H9 (cell line): ENCODE data around the gene NEMP2. TPM values are rescaled to one million over a fixed set of nuclear protein-coding genes. Genes with fewer than 3 reads are reported as not detected.
"Not testable (repeated sequence)": the region's sequence is repeated elsewhere in the genome, so short reads cannot be mapped to it uniquely, and the experiment has no call there.

Experiments used
- DNase-seq: peaks from one replicate; pipeline ENCODE4 v3.0.0-alpha.2; 2017
- H2AFZ ChIP-seq: one replicate; pipeline ENCODE4 v1.6.1; 2013; ENCODE audit warnings: mild to moderate bottlenecking, low read length, control low read depth, moderate library complexity
- H2AK5ac ChIP-seq: 2 replicates; pipeline ENCODE4 v1.6.1; 2013; ENCODE audit warnings: low read length, control low read depth, mixed read lengths; ENCODE audit not compliant: insufficient read length
- H2BK120ac ChIP-seq: one replicate; pipeline ENCODE4 v1.6.1; 2013; ENCODE audit warnings: low read depth, mild to moderate bottlenecking, low read length, control low read depth, inconsistent platforms; ENCODE audit not compliant: poor library complexity, severe bottlenecking
- H2BK12ac ChIP-seq: 2 replicates; pipeline ENCODE4 v1.6.1; 2013; ENCODE audit warnings: low read length, control low read depth, mixed read lengths, low read depth; ENCODE audit not compliant: insufficient read length
- H2BK15ac ChIP-seq: 2 replicates; pipeline ENCODE4 v1.6.1; 2013; ENCODE audit warnings: low read depth, low read length, control low read depth
- H2BK20ac ChIP-seq: one replicate; pipeline ENCODE4 v1.6.1; 2013; ENCODE audit warnings: low read depth, mild to moderate bottlenecking, low read length, control low read depth, inconsistent platforms; ENCODE audit not compliant: poor library complexity, severe bottlenecking
- H2BK5ac ChIP-seq: 2 replicates; pipeline ENCODE4 v1.6.1; 2013; ENCODE audit warnings: low read length, control low read depth, mixed read lengths; ENCODE audit not compliant: insufficient read length
- H3K14ac ChIP-seq: 2 replicates; pipeline ENCODE4 v1.6.1; 2013; ENCODE audit warnings: low read length, control low read depth; ENCODE audit not compliant: insufficient read depth
- H3K18ac ChIP-seq: 2 replicates; pipeline ENCODE4 v1.6.1; 2013; ENCODE audit warnings: low read depth, mild to moderate bottlenecking, mixed read lengths, low read length, control low read depth; ENCODE audit not compliant: insufficient read length
- H3K23ac ChIP-seq: 2 replicates; pipeline ENCODE4 v1.6.1; 2013; ENCODE audit warnings: low read length, control low read depth, mixed read lengths, low read depth; ENCODE audit not compliant: insufficient read length
- H3K23me2 ChIP-seq: 2 replicates; pipeline ENCODE4 v1.6.1; 2013; ENCODE audit warnings: low read depth, mild to moderate bottlenecking, mixed read lengths, low read length, control low read depth; ENCODE audit not compliant: insufficient read length, poor library complexity, severe bottlenecking
- H3K27ac ChIP-seq: 2 replicates; pipeline ENCODE4 v1.5.1; 2013; ENCODE audit warnings: low read length, control low read depth, mixed read lengths, low read depth; ENCODE audit not compliant: insufficient read length
- H3K27me3 ChIP-seq: 2 replicates; pipeline ENCODE4 v1.6.1; 2013; ENCODE audit warnings: low read length, control low read depth, inconsistent platforms; ENCODE audit not compliant: insufficient read depth
- H3K4ac ChIP-seq: 2 replicates; pipeline ENCODE4 v1.6.1; 2013; ENCODE audit warnings: low read depth, mild to moderate bottlenecking, control low read depth, inconsistent platforms, low read length, moderate library complexity
- H3K4me1 ChIP-seq: 2 replicates; pipeline ENCODE4 v1.6.1; 2013; ENCODE audit warnings: low read length, control low read depth, inconsistent platforms; ENCODE audit not compliant: insufficient read depth
- H3K4me2 ChIP-seq: 2 replicates; pipeline ENCODE4 v1.6.1; 2013; ENCODE audit warnings: low read length, control low read depth, mixed read lengths; ENCODE audit not compliant: insufficient read length, insufficient read depth
- H3K56ac ChIP-seq: 2 replicates; pipeline ENCODE4 v1.6.1; 2013; ENCODE audit warnings: low read depth, mild to moderate bottlenecking, mixed read lengths, low read length, control low read depth; ENCODE audit not compliant: insufficient read length
- H3K79me1 ChIP-seq: 2 replicates; pipeline ENCODE4 v1.6.1; 2013; ENCODE audit warnings: low read depth, mild to moderate bottlenecking, moderate library complexity, low read length, control low read depth, inconsistent platforms; ENCODE audit not compliant: insufficient read depth, poor library complexity, severe bottlenecking
- H3K79me2 ChIP-seq: 2 replicates; pipeline ENCODE4 v1.6.1; 2013; ENCODE audit warnings: low read length, control low read depth, inconsistent platforms; ENCODE audit not compliant: insufficient read depth
- H3K9ac ChIP-seq: 2 replicates; pipeline ENCODE4 v1.6.1; 2013; ENCODE audit warnings: low read length, control low read depth, mixed read lengths; ENCODE audit not compliant: insufficient read length; ENCODE audit errors: extremely low read depth
- H3K9me3 ChIP-seq: one replicate; pipeline ENCODE4 v1.6.1; 2013; ENCODE audit warnings: low read depth, low read length, inconsistent platforms; ENCODE audit not compliant: control insufficient read depth
- H3T11ph ChIP-seq: one replicate; pipeline ENCODE4 v1.6.1; 2013; ENCODE audit warnings: mild to moderate bottlenecking, low read length, control low read depth, inconsistent platforms
- H4K20me1 ChIP-seq: one replicate; pipeline ENCODE4 v1.6.1; 2013; ENCODE audit not compliant: control insufficient read depth, insufficient read length, insufficient read depth
- H4K5ac ChIP-seq: 2 replicates; pipeline ENCODE4 v1.6.1; 2013; ENCODE audit warnings: low read depth, mild to moderate bottlenecking, mixed read lengths, low read length, control low read depth; ENCODE audit not compliant: insufficient read length
- H4K8ac ChIP-seq: replicated peaks from 2 replicates; pipeline ENCODE4 v1.6.1; 2013; ENCODE audit warnings: low read length, control low read depth, mixed read lengths, low read depth; ENCODE audit not compliant: insufficient read length
- H4K91ac ChIP-seq: 2 replicates; pipeline ENCODE4 v1.6.1; 2013; ENCODE audit warnings: low read depth, mild to moderate bottlenecking, moderate library complexity, mixed read lengths, low read length, control low read depth; ENCODE audit not compliant: insufficient read length
- H3K27ac Mint-ChIP-seq, 3 experiments: 2 replicates in 2 of 3; 3 replicates in 1 of 3; pipeline ENCODE4 v1.8.0; 2020 to 2021; ENCODE audit warnings: mixed read lengths in 3 of 3, mild to moderate bottlenecking in 1 of 3, moderate library complexity in 1 of 3
- H3K27me3 Mint-ChIP-seq: 2 replicates; pipeline ENCODE4 v1.8.0; 2021; ENCODE audit warnings: low read depth, mild to moderate bottlenecking, moderate library complexity, mixed read lengths
- H3K36me3 Mint-ChIP-seq, 3 experiments: 2 replicates in 2 of 3; 3 replicates in 1 of 3; pipeline ENCODE4 v1.8.0; 2020 to 2021; ENCODE audit warnings: low read depth in 3 of 3, mixed read lengths in 3 of 3; ENCODE audit not compliant: insufficient read depth in 1 of 3
- H3K4me1 Mint-ChIP-seq, 2 experiments: 2 replicates each; pipeline ENCODE4 v1.8.0; 2020; ENCODE audit warnings: mixed read lengths in 2 of 2
- H3K4me3 Mint-ChIP-seq, 2 experiments: 2 replicates in 1 of 2; 3 replicates in 1 of 2; pipeline ENCODE4 v1.8.0; 2020 to 2021; ENCODE audit warnings: mild to moderate bottlenecking in 2 of 2, mixed read lengths in 2 of 2, moderate library complexity in 1 of 2
- H3K9me3 Mint-ChIP-seq, 2 experiments: 2 replicates in 1 of 2; 3 replicates in 1 of 2; pipeline ENCODE4 v1.8.0; 2020; ENCODE audit warnings: mild to moderate bottlenecking in 2 of 2, mixed read lengths in 2 of 2, moderate library complexity in 1 of 2
- CTCF ChIP-seq: fragments of 200-600 bp; sonication (generic); conservative IDR thresholded peaks from 3 replicates; pipeline ENCODE4 v1.8.0; 2021; ENCODE audit warnings: antibody characterized with exemption, mild to moderate bottlenecking
- WGBS: extraction: QIAGEN DNeasy Blood & Tissue Kit; methylation state at CpG from one replicate; pipeline ENCODE4 v1.1.7; 2013; ENCODE audit warnings: missing lambda C conversion rate, low lambda C conversion rate, mixed read lengths; ENCODE audit not compliant: insufficient read length; ENCODE audit errors: extremely low coverage; 5-methylcytosine and 5-hydroxymethylcytosine counted together
- total RNA-seq: library from RNA; stranded (reverse); gene quantifications from 2 replicates; pipeline ENCODE4 v1.2.1, GENCODE V29; 2021

The NEMP2 gene
- total RNA-seq, 1 experiment from 2014 or later = 5.3 TPM

GRCh38 chr2:190497428-190497827 lies 37.1 kb downstream of the NEMP2 start:
- Mint-ChIP-seq H3K4me3 (no peak overlapping the region), H3K27ac (no peak overlapping the region; a peak in 1 of 7 replicates), H3K36me3 (peaks cover 0 to 5% (median 0%) of the 10 kb centered on the region in 3 experiments; a peak in 3 of 7 replicates), H3K27me3 (no peaks in the 10 kb centered on the region), H3K4me1 (peaks cover 8 to 12% of the 10 kb centered on the region in 2 experiments), H3K9me3 (peaks cover 0 to 6% of the 10 kb centered on the region in 2 experiments; a peak in 3 of 5 replicates)
- Histone ChIP-seq H3K79me2 (no peaks in the 10 kb centered on the region), H3K14ac (no peak overlapping the region), H2BK120ac (no peak overlapping the region), H3K23ac (no peak overlapping the region), H4K5ac (no peak overlapping the region), H3K4ac (no peak overlapping the region), H3K4me2 (no peak overlapping the region), H3K9ac (no peak overlapping the region), H3K4me1 (peaks cover 2% of the 10 kb centered on the region; the same call in 1 of the 2 replicates), H3T11ph (no peak overlapping the region), H3K27ac (no peak overlapping the region), H3K23me2 (no peaks in the 10 kb centered on the region), H3K27me3 (no peaks in the 10 kb centered on the region), H2BK12ac (no peak overlapping the region), H4K8ac (no peak overlapping the region), H3K18ac (no peak overlapping the region), H2AFZ (no peak overlapping the region), H4K91ac (no peak overlapping the region), H2BK15ac (no peak overlapping the region), H2BK20ac (no peak overlapping the region), H3K56ac (no peak overlapping the region), H2AK5ac (no peak overlapping the region), H2BK5ac (no peak overlapping the region), H4K20me1 (no peaks in the 10 kb centered on the region), H3K9me3 (no peaks in the 10 kb centered on the region), H3K79me1 (no peaks in the 10 kb centered on the region)
- WGBS = no CpG with 5 or more reads among the region's 4 CpGs
- no peak for TF ChIP-seq CTCF
- no peak for DNase-seq

- not testable (repeated sequence) for H3K23me2 ChIP-seq, H3K27ac Mint-ChIP-seq, H2BK12ac ChIP-seq, H3K27me3 Mint-ChIP-seq, H3K4me1 Mint-ChIP-seq, H3K4me1 ChIP-seq, H3K4me2 ChIP-seq, DNase-seq, H3K4ac ChIP-seq, H2AFZ ChIP-seq, H3K79me1 ChIP-seq, H4K20me1 ChIP-seq, H3K23ac ChIP-seq, H4K91ac ChIP-seq, H3K14ac ChIP-seq, H3K27ac ChIP-seq, H3K79me2 ChIP-seq, H2BK20ac ChIP-seq, H3K9me3 Mint-ChIP-seq, H2BK120ac ChIP-seq, H2BK5ac ChIP-seq, H3K56ac ChIP-seq, H3K18ac ChIP-seq, H3K9me3 ChIP-seq, H3K27me3 ChIP-seq, H3K4me3 Mint-ChIP-seq, H2AK5ac ChIP-seq, H3T11ph ChIP-seq, H2BK15ac ChIP-seq, H4K8ac ChIP-seq, H3K36me3 Mint-ChIP-seq, H4K5ac ChIP-seq, H3K9ac ChIP-seq
- WGBS = no CpG with 5 or more reads among the region's 3 CpGs
Measured at GRCh38 chr2:190494600-190495227, 39.8 kb downstream of the NEMP2 start.
